Measurements from ENCODE around the gene PTN. TPM values are rescaled to one million over a fixed set of nuclear protein-coding genes. Genes with fewer than 3 reads are reported as not detected.

Gene PTN
- total and polyA plus RNA-seq, 2 of the 13 experiments (the other 11 are each of a cell fraction or from before 2014, with no cell fraction given) = not detected

DNA sequence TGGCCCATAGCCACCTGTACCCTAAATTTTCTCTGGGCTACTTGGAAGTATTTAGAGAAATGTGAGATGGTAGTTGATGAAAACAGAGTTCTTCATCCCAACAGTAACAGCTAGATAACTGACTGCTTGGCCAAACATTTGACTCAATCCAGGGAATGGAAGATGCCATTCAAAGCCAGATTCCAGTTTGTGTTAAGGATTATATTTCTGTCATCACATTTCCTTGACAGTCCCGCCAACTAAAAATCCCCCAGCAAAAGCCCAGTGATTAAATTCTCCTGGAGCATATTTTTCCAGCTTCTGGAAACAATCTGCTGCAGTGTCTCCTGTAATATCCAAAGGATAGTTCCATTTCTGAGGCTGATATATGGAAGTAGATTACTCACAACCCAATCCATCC is 45.4 kb upstream of the PTN start:
- Histone ChIP-seq H2AFZ (ENCODE audit: low read length) (no peak overlapping the region), H3K27ac (ENCODE audit: extremely low read length, insufficient read depth, low read length) (no peak overlapping the region), H3K36me3 (replicated peaks in 1 of 2; ENCODE audit: control insufficient read depth in 1 of 2, insufficient read depth in 2 of 2, low read length in 2 of 2) (no peaks in the 10 kb centered on the region), H3K4me2 (ENCODE audit: low read depth, low read length) (no peak overlapping the region), H3K27me3 (ENCODE audit: control insufficient read depth in 1 of 2, insufficient read depth in 2 of 2, low read length in 2 of 2) (no peaks in the 10 kb centered on the region; a peak in 1 of 5 replicates), H3K4me1 (ENCODE audit: insufficient read depth, low read length) (no peaks in the 10 kb centered on the region), H4K20me1 (ENCODE audit: insufficient read depth, low read length) (no peaks in the 10 kb centered on the region), H3K9ac (ENCODE audit: insufficient read depth, low read depth, low read length) (no peak overlapping the region), H3K4me3 (replicated peaks in 1 of 3; ENCODE audit: insufficient read depth in 1 of 3, low read depth in 2 of 3, low read length in 3 of 3) (no peak overlapping the region), H3K79me2 (ENCODE audit: insufficient read depth, low read length) (no peaks in the 10 kb centered on the region), H3K9me3 (ENCODE audit: low read length) (no peaks in the 10 kb centered on the region)
- WGBS (ENCODE audit: low lambda C conversion rate) = 0% methylated on average over 1 of the region's 1 CpG
- ATAC-seq (no peak), DNase-seq (ENCODE audit: low spot score) (no peak), FAIRE-seq (no peak)
- BruUV-seq (replicated peaks) = no TSS peak
- intact Hi-C loops (cut with micrococcal nuclease; ENCODE audit: unreplicated experiment) (no loop called here), in situ Hi-C loops (cut with HindIII; ENCODE audit: extremely low pct_ligation_motif_present, low pct_unique_long_range_greater_than_20kb) (no loop called here)
- TF ChIP-seq ZNF841 (CRISPR knock-in tag; IDR thresholded peaks at IDR 0.05; ENCODE audit: borderline replicate concordance) (no peak), GFI1 (CRISPR knock-in tag; IDR thresholded peaks at IDR 0.05; ENCODE audit: borderline replicate concordance) (no peak), ZNF180 (CRISPR knock-in tag; IDR thresholded peaks at IDR 0.05; ENCODE audit: borderline replicate concordance, low read depth) (no peak), CAMTA2 (CRISPR knock-in tag; IDR thresholded peaks at IDR 0.05; ENCODE audit: borderline replicate concordance) (no peak), SIN3A (IDR thresholded peaks at IDR 0.05; ENCODE audit: borderline replicate concordance, low read depth, low read length) (no peak), CC2D1A (CRISPR knock-in tag; IDR thresholded peaks at IDR 0.05) (no peak), ELF4 (CRISPR knock-in tag; IDR thresholded peaks at IDR 0.05; ENCODE audit: borderline replicate concordance) (no peak), ZNF652 (CRISPR knock-in tag; IDR thresholded peaks at IDR 0.05; ENCODE audit: borderline replicate concordance, low read depth) (no peak), MTA1 (CRISPR knock-in tag; IDR thresholded peaks at IDR 0.05; ENCODE audit: borderline replicate concordance) (no peak), NFIB (CRISPR knock-in tag; IDR thresholded peaks at IDR 0.05; ENCODE audit: borderline replicate concordance) (no peak), DPF2 (CRISPR knock-in tag; IDR thresholded peaks at IDR 0.05; ENCODE audit: borderline replicate concordance, low read depth) (no peak), SMYD3 (CRISPR knock-in tag; IDR thresholded peaks at IDR 0.05) (no peak), ZNF343 (CRISPR knock-in tag; IDR thresholded peaks at IDR 0.05) (no peak), MLLT10 (CRISPR knock-in tag; IDR thresholded peaks at IDR 0.05) (no peak), RNF2 (conservative IDR thresholded peaks at IDR 0.05; ENCODE audit: low read depth) (no peak)
- TF ChIP-seq, protein P1, sequence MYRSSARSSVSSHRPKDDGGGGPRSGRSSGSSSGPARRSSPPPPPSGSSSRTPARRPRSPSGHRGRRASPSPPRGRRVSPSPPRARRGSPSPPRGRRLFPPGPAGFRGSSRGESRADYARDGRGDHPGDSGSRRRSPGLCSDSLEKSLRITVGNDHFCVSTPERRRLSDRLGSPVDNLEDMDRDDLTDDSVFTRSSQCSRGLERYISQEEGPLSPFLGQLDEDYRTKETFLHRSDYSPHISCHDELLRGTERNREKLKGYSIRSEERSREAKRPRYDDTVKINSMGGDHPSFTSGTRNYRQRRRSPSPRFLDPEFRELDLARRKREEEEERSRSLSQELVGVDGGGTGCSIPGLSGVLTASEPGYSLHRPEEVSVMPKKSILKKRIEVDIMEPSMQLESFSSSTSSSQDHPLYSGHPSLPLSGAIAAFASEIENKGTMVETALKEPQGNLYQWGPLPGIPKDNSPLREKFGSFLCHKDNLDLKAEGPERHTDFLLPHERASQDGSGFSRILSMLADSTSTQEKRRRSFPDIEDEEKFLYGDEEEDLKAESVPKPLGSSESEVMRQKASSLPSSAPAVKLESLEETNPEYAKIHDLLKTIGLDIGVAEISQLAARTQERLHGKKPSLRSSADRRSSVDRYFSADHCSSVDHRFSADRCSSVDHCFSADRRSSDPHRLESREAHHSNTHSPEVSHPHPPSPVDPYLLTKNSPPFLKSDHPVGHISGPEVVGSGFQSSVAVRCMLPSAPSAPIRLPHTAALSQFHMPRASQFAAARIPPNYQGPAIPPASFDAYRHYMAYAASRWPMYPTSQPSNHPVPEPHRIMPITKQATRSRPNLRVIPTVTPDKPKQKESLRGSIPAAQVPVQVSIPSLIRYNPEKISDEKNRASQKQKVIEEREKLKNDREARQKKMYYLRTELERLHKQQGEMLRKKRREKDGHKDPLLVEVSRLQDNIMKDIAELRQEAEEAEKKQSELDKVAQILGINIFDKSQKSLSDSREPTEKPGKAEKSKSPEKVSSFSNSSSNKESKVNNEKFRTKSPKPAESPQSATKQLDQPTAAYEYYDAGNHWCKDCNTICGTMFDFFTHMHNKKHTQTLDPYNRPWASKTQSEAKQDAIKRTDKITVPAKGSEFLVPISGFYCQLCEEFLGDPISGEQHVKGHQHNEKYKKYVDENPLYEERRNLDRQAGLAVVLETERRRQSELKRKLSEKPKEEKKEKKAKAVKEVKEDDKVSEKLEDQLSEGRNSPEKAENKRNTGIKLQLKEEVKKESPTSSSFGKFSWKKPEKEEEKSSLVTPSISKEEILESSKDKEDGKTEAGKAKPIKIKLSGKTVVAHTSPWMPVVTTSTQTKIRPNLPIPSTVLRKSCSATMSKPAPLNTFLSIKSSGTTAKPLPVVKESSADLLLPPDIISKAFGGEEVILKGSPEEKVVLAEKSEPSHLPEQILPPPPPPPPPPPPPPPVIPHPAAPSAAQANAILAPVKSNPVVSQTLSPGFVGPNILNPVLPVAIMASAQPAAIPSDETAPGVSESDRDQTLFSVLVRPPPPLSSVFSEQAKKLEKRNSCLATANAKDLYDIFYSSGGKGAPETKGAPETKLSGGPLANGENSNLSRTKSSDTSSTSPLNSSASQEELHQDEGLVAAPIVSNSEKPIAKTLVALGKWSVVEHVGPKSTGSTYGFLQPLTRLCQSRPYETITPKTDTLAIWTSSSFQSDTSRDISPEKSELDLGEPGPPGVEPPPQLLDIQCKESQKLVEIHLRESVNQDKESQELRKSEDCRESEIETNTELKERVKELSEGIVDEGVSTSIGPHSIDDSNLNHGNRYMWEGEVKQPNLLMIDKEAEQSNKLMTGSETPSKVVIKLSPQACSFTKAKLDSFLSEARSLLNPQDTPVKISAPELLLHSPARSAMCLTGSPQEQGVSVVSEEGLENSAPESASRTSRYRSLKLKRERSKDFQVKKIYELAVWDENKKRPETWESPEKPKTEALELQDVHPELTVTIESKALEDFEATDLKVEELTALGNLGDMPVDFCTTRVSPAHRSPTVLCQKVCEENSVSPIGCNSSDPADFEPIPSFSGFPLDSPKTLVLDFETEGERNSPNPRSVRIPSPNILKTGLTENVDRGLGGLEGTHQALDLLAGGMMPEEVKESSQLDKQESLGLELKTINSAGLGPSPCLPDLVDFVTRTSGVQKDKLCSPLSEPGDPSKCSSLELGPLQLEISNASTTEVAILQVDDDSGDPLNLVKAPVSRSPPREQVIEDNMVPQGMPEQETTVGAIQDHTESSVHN (CRISPR knock-in tag; IDR thresholded peaks at IDR 0.05) = no peak
- CTCF ChIA-PET (ENCODE audit: low intra/inter-chr PET ratio, low total read pairs) = no interaction called here
- POLR2A ChIA-PET = no interaction called here

All from HepG2 (cell line).